GM23338 (cell line): Measurements from ENCODE around the gene GABPB1. TPM values are rescaled to one million over a fixed set of nuclear protein-coding genes. Genes with fewer than 3 reads are reported as not detected.
A peak's percentile ranks its signal among the peaks of the same experiment; 100 is the strongest.
"Not testable (repeated sequence)": the region's sequence is repeated elsewhere in the genome, so short reads cannot be mapped to it uniquely, and the experiment has no call there.

ENCODE experiments used
- ATAC-seq: fragments of 200-7000 bp; cut with Tn5 transposase; 3 replicates; pipeline ENCODE4 v1.9.1; 2020
- DNase-seq: peaks from one replicate; pipeline ENCODE4 v3.0.0-alpha.2; 2015; ENCODE audit warnings: low spot score
- H2AFZ ChIP-seq: fragments of 200-600 bp; sonication (generic); 2 replicates; pipeline ENCODE4 v1.8.0; 2016; ENCODE audit warnings: antibody characterized with exemption, mild to moderate bottlenecking, moderate library complexity
- H3F3A ChIP-seq: fragments of 200-600 bp; sonication (generic); replicated peaks from 2 replicates; pipeline ENCODE4 v1.8.0; 2017; ENCODE audit warnings: antibody characterized with exemption, mixed run types, low read depth
- H3K27ac ChIP-seq: fragments of 200-600 bp; sonication (generic); 2 replicates; pipeline ENCODE4 v1.6.1; 2016; ENCODE audit warnings: low read depth
- H3K27me3 ChIP-seq: fragments of 200-600 bp; sonication (generic); 2 replicates; pipeline ENCODE4 v1.8.0; 2016; ENCODE audit warnings: mild to moderate bottlenecking, mixed run types, moderate library complexity; ENCODE audit not compliant: insufficient read depth
- H3K36me3 ChIP-seq: fragments of 200-600 bp; sonication (generic); 2 replicates; pipeline ENCODE4 v1.8.0; 2016; ENCODE audit warnings: mild to moderate bottlenecking; ENCODE audit not compliant: insufficient read depth
- H3K4me1 ChIP-seq: fragments of 200-600 bp; sonication (generic); 2 replicates; pipeline ENCODE4 v1.8.0; 2016; ENCODE audit warnings: mild to moderate bottlenecking, moderate library complexity; ENCODE audit not compliant: insufficient read depth
- H3K4me2 ChIP-seq: fragments of 200-600 bp; sonication (generic); 2 replicates; pipeline ENCODE4 v1.7.1; 2017; ENCODE audit warnings: mixed run types
- H3K4me3 ChIP-seq: fragments of 200-600 bp; sonication (generic); 2 replicates; pipeline ENCODE4 v1.6.1; 2016; ENCODE audit warnings: mixed run types
- H3K79me2 ChIP-seq: fragments of 200-600 bp; sonication (generic); replicated peaks from 2 replicates; pipeline ENCODE4 v1.8.0; 2017; ENCODE audit warnings: mild to moderate bottlenecking; ENCODE audit not compliant: insufficient read depth
- H3K9me2 ChIP-seq: fragments of 200-600 bp; sonication (generic); 2 replicates; pipeline ENCODE4 v1.8.0; 2017; ENCODE audit not compliant: insufficient read depth
- H4K20me1 ChIP-seq: fragments of 200-600 bp; sonication (generic); replicated peaks from 2 replicates; pipeline ENCODE4 v1.8.0; 2017; ENCODE audit warnings: mild to moderate bottlenecking; ENCODE audit not compliant: insufficient read depth
- H3K27ac Mint-ChIP-seq: 2 replicates; pipeline ENCODE4 v1.8.0; 2020; ENCODE audit warnings: inconsistent platforms, mild to moderate bottlenecking, moderate library complexity, mixed read lengths
- H3K27me3 Mint-ChIP-seq: 3 replicates; pipeline ENCODE4 v1.8.0; 2022; ENCODE audit warnings: low read depth, mild to moderate bottlenecking, moderate library complexity, mixed read lengths, inconsistent platforms; ENCODE audit not compliant: insufficient read depth, poor library complexity
- H3K36me3 Mint-ChIP-seq: 3 replicates; pipeline ENCODE4 v1.8.0; 2021; ENCODE audit warnings: low read depth, mild to moderate bottlenecking, inconsistent platforms, moderate library complexity, mixed read lengths
- H3K4me1 Mint-ChIP-seq: 3 replicates; pipeline ENCODE4 v1.8.0; 2020; ENCODE audit warnings: mild to moderate bottlenecking, inconsistent platforms, mixed read lengths
- H3K4me3 Mint-ChIP-seq: 3 replicates; pipeline ENCODE4 v1.8.0; 2021; ENCODE audit warnings: moderate library complexity, mild to moderate bottlenecking, inconsistent platforms, mixed read lengths
- H3K9me3 Mint-ChIP-seq: 3 replicates; pipeline ENCODE4 v1.8.0; 2020; ENCODE audit warnings: moderate library complexity, mild to moderate bottlenecking, inconsistent platforms, mixed read lengths
- CREB1 ChIP-seq: fragments of 250-450 bp; sonication (Bioruptor Pico); IDR thresholded peaks from 2 replicates; pipeline ENCODE4 v1.5.0; 2020; ENCODE audit warnings: low read depth, mild to moderate bottlenecking, moderate library complexity
- CTCF ChIP-seq, 2 experiments: fragments of 200-600 bp in 1 of 2; sonication (generic) in 1 of 2; conservative IDR thresholded peaks; 2 replicates each; pipeline versions ENCODE4 v1.5.1 to v1.6.1; 2016 to 2017; ENCODE audit warnings: antibody characterized with exemption in 2 of 2, low read depth in 2 of 2, mild to moderate bottlenecking in 2 of 2, moderate library complexity in 1 of 2
- ETS1 ChIP-seq: IDR thresholded peaks from 2 replicates; pipeline ENCODE4 v1.6.1; 2016; ENCODE audit warnings: antibody characterized with exemption
- JUNB ChIP-seq: IDR thresholded peaks from one replicate; pipeline ENCODE4 v1.6.1; 2016; ENCODE audit warnings: antibody characterized with exemption; ENCODE audit not compliant: unreplicated experiment
- POLR2AphosphoS5 ChIP-seq: IDR thresholded peaks from 2 replicates; pipeline ENCODE4 v1.6.1; 2016; ENCODE audit warnings: antibody characterized with exemption, low read depth
- REST ChIP-seq: IDR thresholded peaks from one replicate; pipeline ENCODE4 v1.6.1; 2018; ENCODE audit warnings: antibody characterized with exemption; ENCODE audit not compliant: unreplicated experiment
- STAT1 ChIP-seq: IDR thresholded peaks from one replicate; pipeline ENCODE4 v1.6.1; 2016; ENCODE audit warnings: antibody characterized with exemption; ENCODE audit not compliant: unreplicated experiment
- ZNF114 ChIP-seq: fragments of 250-450 bp; sonication (Bioruptor Pico); IDR thresholded peaks from 2 replicates; pipeline ENCODE4 v1.5.0; 2020; ENCODE audit warnings: mild to moderate bottlenecking, moderate library complexity
- ZNF331 ChIP-seq: fragments of 250-450 bp; sonication (Bioruptor Pico); IDR thresholded peaks from 2 replicates; pipeline ENCODE4 v1.5.0; 2020; ENCODE audit warnings: low read depth, mild to moderate bottlenecking, moderate library complexity
- ZNF462 ChIP-seq: fragments of 250-450 bp; sonication (Bioruptor Pico); IDR thresholded peaks from 2 replicates; pipeline ENCODE4 v1.5.0; 2020; ENCODE audit warnings: mild to moderate bottlenecking, moderate library complexity
- polyA plus RNA-seq: library from polyadenylated mRNA; unstranded; fragments of >200 nt; fragmentation: Nextera tagmentation; extraction: Ambion mirVana; gene quantifications from 2 replicates; pipeline ENCODE4 v1.2.1, GENCODE V29; 2016
- total RNA-seq: library from RNA; depleted of rRNA; stranded (reverse); fragments of >200 nt; shearing (Covaris generic); gene quantifications from 2 replicates; pipeline ENCODE4 v1.2.3, GENCODE V29; 2014

Gene GABPB1
- total and polyA plus RNA-seq, 2 experiments from 2014 or later: 34.4 to 53.9 TPM

- Histone ChIP-seq H3K27me3 (no peaks in the 10 kb centered on the region), H3K79me2 (no peaks in the 10 kb centered on the region), H3F3A (no peaks in the 10 kb centered on the region), H3K4me1 (no peaks in the 10 kb centered on the region), H3K4me2 (no peak overlapping the region), H2AFZ (0 out of 2 replicates have a peak overlapping the region, but pooled peaks have one; percentile 4), H3K36me3 (no peaks in the 10 kb centered on the region), H3K9me2 (no peaks in the 10 kb centered on the region), H3K27ac (no peak overlapping the region), H3K4me3 (no peak overlapping the region), H4K20me1 (no peaks in the 10 kb centered on the region)
- Mint-ChIP-seq H3K4me1 (no peaks in the 10 kb centered on the region), H3K36me3 (no peaks in the 10 kb centered on the region), H3K27me3 (no peaks in the 10 kb centered on the region), H3K9me3 (no peaks in the 10 kb centered on the region), H3K27ac (no peak overlapping the region), H3K4me3 (no peak overlapping the region)
- TF ChIP-seq ETS1 (no peak), ZNF331 (CRISPR knock-in tag) (no peak), ZNF114 (CRISPR knock-in tag) (no peak), POLR2AphosphoS5 (no peak), STAT1 (no peak), ZNF462 (CRISPR knock-in tag) (no peak), CTCF (conservative IDR thresholded peaks at IDR 0.05; ENCODE audit: low read depth in 2 of 2) (no peak), CREB1 (no peak), JUNB (no peak), REST (no peak)
- DNase-seq: no peak
- no peak for ATAC-seq
These were observed 35.7 kb upstream of the GABPB1 start for GRCh38 chr15:50390554-50391264.

GRCh38 chr15:50382408-50382807 lies 27.4 kb upstream of the GABPB1 start:
- H3K27me3 Mint-ChIP-seq, H3K4me1 ChIP-seq, H3K4me3 ChIP-seq, H3K36me3 Mint-ChIP-seq, H3K27me3 ChIP-seq, H3K36me3 ChIP-seq, ATAC-seq, H3K4me1 Mint-ChIP-seq, H3K27ac Mint-ChIP-seq, H3K4me3 Mint-ChIP-seq, H3K4me2 ChIP-seq, H3K9me3 Mint-ChIP-seq, H3K9me2 ChIP-seq, H2AFZ ChIP-seq, H3F3A ChIP-seq, H3K79me2 ChIP-seq, DNase-seq, H4K20me1 ChIP-seq, H3K27ac ChIP-seq: not testable (repeated sequence)
